Spleen (tissue), 11 donors: ENCODE measurements around the gene GAD1. TPM values are rescaled to one million over a fixed set of nuclear protein-coding genes. Genes with fewer than 3 reads are reported as not detected.

Experiments used
- DNase-seq: peaks from one replicate; pipeline ENCODE4 v3.0.0-alpha.2; 2020
- H3K27ac ChIP-seq, 8 donors: fragments of 200-600 bp; sonication (generic) in 7 of 8; 1 replicate in 4 of 8; 2 replicates in 4 of 8; pipeline versions ENCODE4 v1.5.0 to v1.8.0; 2016 to 2021; ENCODE audit warnings: inconsistent platforms in 4 of 8, mild to moderate bottlenecking in 4 of 8, moderate library complexity in 1 of 8
- H3K27me3 ChIP-seq, 7 donors: fragments of 200-600 bp; sonication (generic) in 6 of 7; replicated peaks in 1 of 7; 1 replicate in 4 of 7; 2 replicates in 3 of 7; pipeline versions ENCODE4 v1.5.0 to v1.8.0; 2016 to 2021; ENCODE audit warnings: inconsistent platforms in 3 of 7, mild to moderate bottlenecking in 1 of 7
- H3K36me3 ChIP-seq, 6 donors: fragments of 200-600 bp; sonication (generic) in 5 of 6; 1 replicate in 4 of 6; 2 replicates in 2 of 6; pipeline versions ENCODE4 v1.5.0 to v1.8.0; 2016 to 2021; ENCODE audit warnings: inconsistent platforms in 2 of 6
- H3K4me1 ChIP-seq, 6 donors: fragments of 200-600 bp; sonication (generic) in 5 of 6; 1 replicate in 3 of 6; 2 replicates in 3 of 6; pipeline versions ENCODE4 v1.5.0 to v1.8.0; 2016 to 2021; ENCODE audit warnings: inconsistent platforms in 3 of 6
- H3K4me3 ChIP-seq, 8 donors: fragments of 200-600 bp; sonication (generic) in 7 of 8; 1 replicate in 4 of 8; 2 replicates in 4 of 8; pipeline versions ENCODE4 v1.5.0 to v1.8.0; 2016 to 2021; ENCODE audit warnings: inconsistent platforms in 4 of 8, mild to moderate bottlenecking in 4 of 8, moderate library complexity in 2 of 8
- H3K9me3 ChIP-seq, 8 donors: fragments of 200-600 bp; sonication (generic) in 7 of 8; 1 replicate in 4 of 8; 2 replicates in 4 of 8; pipeline versions ENCODE4 v1.5.0 to v1.8.0; 2016 to 2021; ENCODE audit warnings: inconsistent platforms in 4 of 8
- CTCF ChIP-seq, 11 experiments: fragments of 200-600 bp in 7 of 11; fragments of 450-650 bp in 4 of 11; sonication (generic) in 4 of 11; IDR thresholded peaks in 8 of 11; conservative IDR thresholded peaks in 3 of 11; 1 replicate in 7 of 11; 2 replicates in 4 of 11; pipeline versions ENCODE4 v1.4.0 to v1.8.0; 2016 to 2021; ENCODE audit warnings: antibody characterized with exemption in 11 of 11, inconsistent platforms in 4 of 11, mild to moderate bottlenecking in 1 of 11
- POLR2A ChIP-seq, 3 donors: fragments of 450-650 bp; IDR thresholded peaks; one replicate each; pipeline ENCODE4 v1.5.1; 2017; ENCODE audit warnings: antibody characterized with exemption in 3 of 3, mild to moderate bottlenecking in 1 of 3
- POLR2AphosphoS5 ChIP-seq, 3 donors: sonication (generic); formaldehyde crosslinking; IDR thresholded peaks; one replicate each; pipeline ENCODE4 v1.5.1; 2017; ENCODE audit warnings: antibody characterized with exemption in 3 of 3
- WGBS, 5 donors: extraction: QIAGEN DNeasy Blood & Tissue Kit in 3 of 5; methylation state at CpG; one replicate each; pipeline versions ENCODE4 v1.1.5 to v1.1.7; 2013 to 2018; 5-methylcytosine and 5-hydroxymethylcytosine counted together
- intact Hi-C: fragments of 100-400 bp; cut with DNase I; formaldehyde crosslinking; loops from one replicate; pipeline ENCODE4 v1.15.0; 2023; ENCODE audit warnings: low total_unique reads
- polyA plus RNA-seq, 3 donors: library from polyadenylated mRNA; stranded (reverse); fragments of 200-250 nt; gene quantifications; one replicate each; pipeline ENCODE4 v1.2.1, GENCODE V29; 2013
- total RNA-seq, 7 donors: library from RNA; depleted of rRNA in 3 of 7; stranded (reverse); fragments of >200 nt in 3 of 7; fragmentation: NEBNext Ultra II Directional in 4 of 7; extraction: Animal tissue kit (Norgen Biotek cat#: 25700) in 4 of 7; gene quantifications; one replicate each; pipeline versions ENCODE4 v1.1.0 to v1.2.1, GENCODE V29; 2016 to 2021
- donor health status: healthy with polysubstance abuse.
- donor health status: DM: no; HTN: no; CAD: no; lungs with moderate emphysema.
- donor health status: DM: no; HTN: no; CAD: no.
- donor health status: Bipolar disorder and iron deficiency.
- donor health status: healthy.
- donor health status: DM: no; HTN: no; CAD: no.
- donor health status: DM: yes; HTN: yes; CAD: no.

GAD1 gene
- total and polyA plus RNA-seq, 10 donors, result 0.08 to 1.4 (median 0.16) TPM; not detected in 3

- H3K36me3 ChIP-seq, result no peaks in the 10 kb centered on the region
- WGBS, 5 donors, result 3 to 6% (median 4%) methylated on average over 52 to 60 of the region's 60 CpGs
- H3K4me3 ChIP-seq, result peak overlapping the region in 7 of 8 donors; percentile 9 to 72 (median 45)
- no peak overlapping the region for H3K27ac ChIP-seq
- H3K9me3 ChIP-seq, result no peaks in the 10 kb centered on the region
- intact Hi-C loops, result loop anchor here (10.0 kb wide), 3 partner anchors 413 to 583 kb away; no protein-coding TSS in a partner anchor
- peaks cover 37 to 100% (median 100%) of the 10 kb centered on the region in 7 donors for H3K27me3 ChIP-seq
- TF ChIP-seq CTCF (IDR thresholded peaks at IDR 0.05 in 8 of 11, conservative IDR thresholded peaks at IDR 0.05 in 3 of 11), result no peak
- no peak for TF ChIP-seq POLR2AphosphoS5 (IDR thresholded peaks at IDR 0.05)
- TF ChIP-seq POLR2A (IDR thresholded peaks at IDR 0.05), result no peak
- peak; percentile 72 for DNase-seq
- H3K4me1 ChIP-seq, result peaks cover 63 to 100% (median 85%) of the 10 kb centered on the region in 6 donors
Measured at GRCh38 chr2:170818036-170818751, 1.5 kb downstream of the GAD1 start.

- H3K27me3 ChIP-seq, result peaks cover 33 to 100% (median 100%) of the 10 kb centered on the region in 7 donors
- H3K36me3 ChIP-seq, result no peaks in the 10 kb centered on the region
- 7 to 11% (median 8%) methylated on average over 30 of the region's 30 CpGs for WGBS, 5 donors
- TF ChIP-seq POLR2A (IDR thresholded peaks at IDR 0.05) (no peak), CTCF (IDR thresholded peaks at IDR 0.05 in 8 of 11, conservative IDR thresholded peaks at IDR 0.05 in 3 of 11) (no peak), POLR2AphosphoS5 (IDR thresholded peaks at IDR 0.05) (no peak)
- DNase-seq, result no peak
- H3K27ac ChIP-seq, result no peak overlapping the region
- H3K4me1 ChIP-seq, result peaks cover 63 to 100% (median 89%) of the 10 kb centered on the region in 6 donors
- H3K9me3 ChIP-seq, result no peaks in the 10 kb centered on the region
- intact Hi-C loops, result loop anchor here (10.0 kb wide), 3 partner anchors 414 to 584 kb away; no protein-coding TSS in a partner anchor
- peak overlapping the region in 3 of 8 donors; percentile 44 to 72 (median 45) for H3K4me3 ChIP-seq
Measured at GRCh38 chr2:170818752-170819470, 2.2 kb downstream of the GAD1 start.

- 13 to 22% (median 17%) methylated on average over 11 to 45 of the region's 45 CpGs for WGBS, 5 donors
- H3K27ac ChIP-seq, result no peak overlapping the region
- peak; percentile 64 for DNase-seq
- H3K27me3 ChIP-seq, result peaks cover 32 to 100% (median 100%) of the 10 kb centered on the region in 7 donors
- H3K4me3 ChIP-seq, result peak overlapping the region; percentile 1 to 67 (median 27)
- intact Hi-C loops, result loop anchor here (10.0 kb wide), 3 partner anchors 415 to 585 kb away; no protein-coding TSS in a partner anchor
- peaks cover 63 to 91% (median 85%) of the 10 kb centered on the region in 6 donors for H3K4me1 ChIP-seq
- no peaks in the 10 kb centered on the region for H3K36me3 ChIP-seq
- no peak for TF ChIP-seq POLR2AphosphoS5 (IDR thresholded peaks at IDR 0.05)
- TF ChIP-seq CTCF (IDR thresholded peaks at IDR 0.05 in 8 of 11, conservative IDR thresholded peaks at IDR 0.05 in 3 of 11), result no peak
- no peak for TF ChIP-seq POLR2A (IDR thresholded peaks at IDR 0.05)
- no peaks in the 10 kb centered on the region for H3K9me3 ChIP-seq
Measured at GRCh38 chr2:170819680-170820664, 3.3 kb downstream of the GAD1 start.
